HG02870 (cell line): ENCODE measurements around the gene HCK.

Source experiments
- ATAC-seq: cut with Tn5 transposase; IDR thresholded peaks from one replicate; pipeline ENCODE4 v1.9.1; 2021; ENCODE audit warnings: mild to moderate bottlenecking, moderate library complexity; ENCODE audit not compliant: unreplicated experiment

The HCK gene

DNA sequence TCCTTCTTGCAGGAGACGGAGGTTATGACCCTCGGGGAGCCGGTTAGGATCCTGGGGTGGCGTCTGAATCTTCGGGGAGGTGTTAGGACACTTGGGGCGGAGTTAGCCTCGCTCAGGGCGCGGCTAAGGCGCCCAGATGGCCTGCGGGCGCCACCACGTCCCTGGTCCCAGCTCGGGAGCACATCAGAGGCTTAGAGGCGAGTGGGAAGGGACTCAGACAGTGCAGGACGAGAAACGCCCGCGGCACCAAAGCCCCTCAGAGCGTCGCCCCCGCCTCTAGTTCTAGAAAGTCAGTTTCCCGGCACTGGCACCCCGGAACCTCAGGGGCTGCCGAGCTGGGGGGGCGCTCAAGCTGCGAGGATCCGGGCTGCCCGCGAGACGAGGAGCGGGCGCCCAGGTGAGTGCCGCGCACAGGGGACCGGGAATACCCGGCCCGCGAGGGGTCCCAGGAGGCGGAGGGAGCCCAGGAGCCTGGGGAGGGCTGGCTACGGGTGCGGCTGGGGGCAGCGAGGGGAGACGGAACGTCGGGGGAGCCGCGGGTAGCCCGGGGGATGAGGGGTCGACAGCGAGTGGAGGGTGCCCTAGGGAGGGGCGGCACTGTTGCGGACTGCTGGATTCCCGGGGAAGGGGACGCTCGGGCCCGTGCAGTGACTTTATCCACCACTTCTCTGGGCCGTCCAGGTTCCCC lies at the start of gene HCK:
HCK (plus strand) TSS at position 153 of the 688 bp plus-strand sequence.
- no peak for ATAC-seq

DNA sequence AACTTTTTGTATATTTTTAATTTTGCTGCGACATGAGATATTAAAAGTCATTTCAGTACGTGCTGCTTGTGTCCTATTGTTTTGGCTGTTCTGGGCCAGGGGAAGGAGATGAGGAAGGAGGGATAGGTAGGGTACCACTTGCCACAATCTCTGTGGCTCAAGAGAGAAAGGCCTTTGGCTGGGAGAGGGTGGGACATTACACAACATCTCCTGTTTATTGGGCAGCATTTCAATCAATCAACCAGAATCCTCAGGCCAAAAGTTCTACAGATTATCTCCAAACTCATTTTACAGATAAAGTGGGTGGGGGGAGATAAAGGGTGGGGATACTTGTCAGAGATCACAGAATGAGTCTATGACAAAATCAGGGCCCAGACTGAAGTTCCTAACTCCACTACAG lies 48.7 kb upstream of the HCK start:
- ATAC-seq = no peak

- no peak for ATAC-seq
Measured at GRCh38 chr20:32004963-32005362, 47.1 kb upstream of the HCK start.

DNA sequence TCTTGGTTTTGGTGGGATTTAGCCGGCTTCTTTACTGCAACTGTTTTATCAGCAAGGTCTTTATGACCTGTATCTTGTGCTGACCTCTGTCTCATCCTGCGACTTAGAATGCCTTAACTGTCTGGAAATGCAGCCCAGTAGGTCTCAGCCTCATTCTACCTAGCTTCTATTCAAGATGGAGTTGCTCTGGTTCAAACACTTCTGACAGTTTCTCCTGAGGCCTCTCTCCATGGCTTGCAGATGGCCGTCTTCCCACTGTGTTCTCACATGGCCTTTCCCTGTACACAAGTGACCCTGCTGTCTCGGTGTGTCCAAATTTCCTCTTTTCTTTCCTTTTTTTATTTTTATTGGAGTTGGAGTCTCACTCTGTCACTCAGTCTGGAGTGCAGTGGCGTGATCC lies 46.0 kb upstream of the HCK start:
- no peak for ATAC-seq

DNA sequence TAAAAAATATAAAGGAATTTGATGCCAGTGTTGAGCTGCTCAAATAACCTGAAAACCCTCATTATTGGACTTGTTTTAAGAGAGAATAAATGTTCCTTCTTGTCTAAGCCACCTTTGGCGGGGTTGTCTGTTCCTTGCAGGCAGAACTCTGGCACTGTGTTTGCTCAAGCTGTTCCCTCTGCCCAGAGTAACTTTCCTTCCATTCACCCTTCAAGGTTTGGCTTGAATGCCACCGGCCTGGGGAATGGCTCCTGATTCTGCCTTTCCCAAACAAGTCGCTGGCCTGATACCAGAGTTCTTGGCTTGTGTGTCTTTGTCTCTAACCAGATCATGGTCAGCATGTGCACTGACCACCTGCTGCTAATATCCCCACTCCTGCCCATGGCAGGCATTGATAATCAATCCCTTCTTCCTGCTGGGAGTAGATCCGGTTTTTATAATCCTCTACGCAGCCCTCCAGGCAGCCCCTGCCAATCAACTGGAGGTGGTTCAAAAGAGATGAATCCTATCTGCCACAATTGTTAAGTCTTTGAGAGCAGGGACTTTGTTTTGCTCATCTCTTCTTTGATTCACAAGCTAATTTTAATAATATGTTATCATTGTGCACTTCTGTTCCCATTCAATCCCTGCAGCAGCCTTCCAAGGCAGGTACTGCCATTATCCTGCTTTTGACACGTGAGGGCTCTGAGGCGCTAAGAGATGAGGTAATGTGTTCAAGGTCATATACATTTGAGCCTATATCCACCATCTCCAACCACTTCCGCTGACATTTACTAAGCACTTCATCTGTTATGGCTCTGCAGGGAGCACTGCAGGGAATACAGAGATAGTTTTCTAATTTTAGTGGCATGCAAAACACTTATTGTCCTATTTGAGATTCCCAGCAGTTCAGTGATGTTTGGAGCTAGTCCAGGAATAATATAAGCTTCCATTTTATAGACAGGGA lies 44.9 kb upstream of the HCK start:
- no peak for ATAC-seq

DNA sequence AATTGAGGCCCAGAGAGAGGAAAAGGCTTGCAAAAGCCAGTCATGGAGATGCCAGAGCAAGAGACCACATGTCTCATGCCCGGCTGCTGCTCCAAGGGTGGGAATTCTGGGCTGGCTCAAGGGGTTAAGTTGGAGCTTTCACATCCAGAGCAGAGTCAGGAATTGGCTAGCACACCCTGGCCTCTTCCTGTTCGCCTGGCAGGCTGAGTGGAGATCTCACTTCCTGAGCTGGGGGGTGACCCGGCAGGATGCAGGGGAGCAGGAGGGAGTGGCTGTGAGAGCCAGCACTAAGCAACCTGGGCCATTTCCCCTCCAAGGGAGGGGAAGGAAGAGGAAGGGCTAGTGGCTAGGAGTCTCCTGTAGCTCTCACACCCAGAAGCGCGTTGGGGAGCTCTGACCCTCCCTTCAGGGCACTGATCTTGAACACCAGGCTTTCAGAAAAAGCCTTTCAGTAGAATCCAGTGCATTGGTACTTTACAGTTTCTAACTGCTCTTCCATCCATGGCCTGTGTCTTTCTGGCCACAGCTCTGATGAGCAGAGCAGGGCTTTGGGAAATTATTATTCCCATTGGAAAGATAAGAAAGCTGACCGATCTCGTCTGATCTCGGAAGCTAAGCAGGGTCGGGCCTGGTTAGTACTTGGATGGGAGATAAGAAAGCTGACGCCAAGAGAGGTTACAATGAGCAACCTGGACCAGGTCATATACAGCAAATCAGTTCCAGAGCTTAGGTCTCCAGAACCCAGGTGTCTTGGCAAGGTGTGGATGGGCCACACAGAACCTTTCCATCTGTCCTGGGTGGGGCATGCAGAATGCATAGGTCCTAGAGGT lies 44.0 kb upstream of the HCK start:
- ATAC-seq = no peak

DNA sequence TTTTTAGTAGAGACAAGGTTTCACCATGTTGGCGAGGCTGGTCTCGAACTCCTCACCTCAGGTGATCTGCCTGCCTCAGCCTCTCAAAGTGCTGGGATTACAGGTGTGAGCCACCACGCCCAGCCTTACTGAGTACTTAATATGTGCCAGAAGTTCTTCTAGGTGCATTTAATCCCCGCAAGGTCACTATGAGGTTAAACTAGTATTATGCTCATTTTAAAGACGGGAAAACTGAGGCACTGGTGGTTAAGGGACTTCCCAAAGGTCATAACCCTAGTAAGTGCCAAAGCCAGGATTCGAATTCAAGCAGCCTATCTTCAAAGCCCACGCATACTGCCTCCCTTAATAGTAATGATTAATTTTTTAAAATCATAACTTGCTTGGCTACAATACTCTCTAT lies 42.5 kb upstream of the HCK start:
- no peak for ATAC-seq

DNA sequence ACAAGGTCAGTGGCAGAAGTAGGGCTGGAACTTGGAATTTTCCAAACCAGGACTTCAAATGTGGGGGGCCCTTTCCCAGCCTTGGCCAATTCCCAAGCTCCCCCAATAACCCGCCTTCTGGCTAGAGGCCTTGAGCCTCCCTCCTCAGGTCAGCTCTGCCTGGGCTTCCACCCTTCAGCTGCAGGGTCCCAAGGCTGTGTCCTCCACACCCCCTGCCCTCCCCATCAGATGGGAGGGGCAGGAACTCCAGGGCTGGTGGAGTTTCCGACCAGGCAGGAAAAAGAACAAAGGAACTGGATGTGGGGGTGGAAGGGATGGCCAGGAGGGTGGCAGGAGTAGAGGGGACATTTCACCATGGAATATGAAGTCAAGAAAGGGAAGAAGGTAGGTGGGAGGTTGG lies 41.9 kb upstream of the HCK start, which contains the start of gene CCM2L:
CCM2L (plus strand) TSS at position 338 of the 400 bp plus-strand sequence; CDS start at position 355, 17 bp downstream.
- no peak for ATAC-seq

DNA sequence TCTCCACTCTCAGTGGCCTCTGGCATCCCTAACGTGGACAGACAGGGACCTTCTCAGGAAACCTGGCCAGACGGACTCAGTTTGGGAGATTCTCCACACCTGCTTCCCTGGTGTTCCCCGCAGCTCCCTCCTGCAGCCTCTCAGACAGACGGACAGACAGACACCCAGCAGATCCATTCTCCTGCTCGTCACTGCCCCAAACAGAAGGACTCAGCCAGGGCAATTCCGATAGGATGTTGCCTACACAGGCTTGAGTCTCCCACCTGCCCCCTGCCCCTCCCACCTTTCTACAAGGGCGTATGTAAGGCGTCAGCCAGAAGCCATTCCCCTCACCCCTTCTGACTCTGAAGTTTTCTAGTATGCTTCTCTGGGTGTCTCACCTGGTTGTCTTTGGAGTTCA lies 41.4 kb upstream of the HCK start:
- no peak for ATAC-seq

DNA sequence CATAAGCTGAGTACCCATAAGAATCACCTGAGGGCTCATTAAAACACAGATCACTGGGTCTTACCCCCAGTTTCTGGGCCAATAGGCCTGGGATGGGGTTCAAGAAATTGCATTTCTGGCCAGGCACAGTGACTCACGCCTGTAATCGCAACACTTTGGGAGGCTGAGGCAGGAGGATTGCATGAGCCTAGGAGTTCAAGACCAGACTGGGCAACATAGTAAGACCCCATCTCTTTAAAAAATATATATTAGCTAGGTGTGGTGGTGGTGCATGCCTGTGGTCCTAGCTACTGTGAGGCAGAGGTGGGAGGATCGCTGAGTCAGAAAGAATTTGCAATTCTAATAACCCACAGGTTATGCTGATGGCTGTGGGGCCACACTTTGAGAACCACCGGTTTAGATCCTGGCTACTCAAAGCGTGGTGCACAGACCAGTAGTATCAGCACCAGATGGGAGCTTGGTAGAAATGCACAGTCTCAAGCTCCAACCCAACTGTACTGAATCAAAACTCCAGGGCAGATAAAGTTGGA lies 39.8 kb upstream of the HCK start:
- no peak for ATAC-seq

DNA sequence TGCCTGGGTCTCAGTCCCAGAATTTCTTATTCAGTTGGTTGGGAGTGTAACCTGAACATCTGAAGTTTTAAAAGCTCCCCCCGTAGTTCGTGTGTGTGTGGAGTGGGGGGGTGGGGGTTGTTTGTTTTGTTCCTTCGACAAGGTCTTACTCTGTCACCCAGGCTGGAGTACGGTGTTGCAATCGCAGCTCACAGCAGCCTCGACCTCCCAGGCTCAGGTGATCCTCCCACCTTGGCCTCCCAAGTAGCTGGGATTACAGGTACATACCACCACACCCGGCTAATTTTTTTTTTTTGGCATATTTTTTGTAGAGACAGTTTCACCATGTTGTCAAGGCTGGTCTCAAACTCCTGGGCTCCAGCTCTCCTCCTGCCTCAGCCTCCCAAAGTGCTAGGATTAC lies 38.7 kb upstream of the HCK start:
- ATAC-seq = no peak

DNA sequence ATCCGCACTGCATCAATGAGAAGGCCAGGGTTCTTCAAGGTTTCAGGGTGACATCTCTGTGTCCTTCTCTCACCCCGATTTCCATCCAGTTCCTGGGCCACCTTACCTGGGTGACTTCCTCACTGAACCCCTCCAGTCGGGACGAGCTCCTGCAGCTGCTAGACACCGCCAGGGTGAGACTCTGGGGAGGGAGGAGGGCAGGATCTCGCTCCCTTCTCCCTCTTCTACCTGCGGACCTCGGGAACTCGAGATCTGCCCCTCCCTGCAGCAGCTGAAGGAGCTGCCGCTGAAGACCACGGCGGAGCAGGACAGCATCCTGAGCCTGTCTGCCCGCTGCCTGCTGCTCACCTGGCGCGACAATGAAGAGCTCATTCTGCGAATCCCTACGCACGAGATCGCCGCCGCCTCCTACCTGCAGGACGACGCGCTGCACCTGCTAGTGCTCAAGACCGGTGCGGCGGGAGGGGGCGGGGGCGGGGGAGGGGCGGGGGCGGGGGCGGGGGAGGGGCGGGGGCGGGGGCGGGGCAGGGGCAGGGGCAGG lies 34.3 kb upstream of the HCK start:
- no peak for ATAC-seq

DNA sequence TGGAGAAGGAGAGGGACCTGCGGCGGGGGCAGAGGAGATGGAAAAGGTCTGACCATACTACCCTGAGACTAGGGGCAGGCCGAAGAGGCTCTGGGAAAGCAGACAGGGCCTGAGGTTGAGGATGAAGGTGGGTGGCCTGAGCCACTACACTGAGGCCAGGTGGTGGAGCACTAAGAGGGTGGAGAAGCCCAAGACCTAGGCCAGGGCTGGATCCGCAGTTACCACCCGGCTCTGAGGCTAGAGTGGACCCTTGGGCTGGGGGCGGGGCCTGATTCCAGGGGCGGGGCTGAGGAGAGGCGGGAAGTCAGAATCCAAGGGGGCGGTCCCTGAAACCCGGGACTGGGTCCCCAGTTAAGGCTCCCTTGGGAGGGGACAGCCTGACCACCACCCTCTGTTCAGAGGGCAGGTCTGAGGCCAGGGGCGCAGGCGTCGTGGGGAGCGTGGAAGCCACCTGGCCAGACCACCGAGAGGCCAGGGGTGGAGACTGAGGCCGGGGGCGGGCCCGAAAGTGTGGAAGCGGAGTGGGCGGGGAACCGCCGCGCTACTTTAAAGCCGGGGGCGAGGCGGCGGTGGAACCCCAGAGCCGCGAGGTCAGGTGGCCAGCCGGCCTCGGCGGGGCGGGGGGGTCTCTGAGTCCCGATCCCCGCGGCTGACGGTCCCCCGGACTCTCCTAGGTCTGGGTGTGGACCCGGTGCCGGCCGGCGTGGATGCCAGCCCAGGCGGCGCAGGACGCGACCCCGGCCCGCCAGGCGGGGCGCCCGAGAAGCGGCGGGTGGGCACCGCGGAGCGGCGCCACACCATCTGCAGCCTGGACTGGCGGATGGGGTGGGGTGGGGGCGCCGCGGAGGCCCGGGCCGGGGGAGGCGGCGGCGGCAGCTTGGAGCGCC lies 33.5 kb upstream of the HCK start:
- ATAC-seq = no peak

- ATAC-seq = no peak
Measured at GRCh38 chr20:32019156-32019510, 32.9 kb upstream of the HCK start.

DNA sequence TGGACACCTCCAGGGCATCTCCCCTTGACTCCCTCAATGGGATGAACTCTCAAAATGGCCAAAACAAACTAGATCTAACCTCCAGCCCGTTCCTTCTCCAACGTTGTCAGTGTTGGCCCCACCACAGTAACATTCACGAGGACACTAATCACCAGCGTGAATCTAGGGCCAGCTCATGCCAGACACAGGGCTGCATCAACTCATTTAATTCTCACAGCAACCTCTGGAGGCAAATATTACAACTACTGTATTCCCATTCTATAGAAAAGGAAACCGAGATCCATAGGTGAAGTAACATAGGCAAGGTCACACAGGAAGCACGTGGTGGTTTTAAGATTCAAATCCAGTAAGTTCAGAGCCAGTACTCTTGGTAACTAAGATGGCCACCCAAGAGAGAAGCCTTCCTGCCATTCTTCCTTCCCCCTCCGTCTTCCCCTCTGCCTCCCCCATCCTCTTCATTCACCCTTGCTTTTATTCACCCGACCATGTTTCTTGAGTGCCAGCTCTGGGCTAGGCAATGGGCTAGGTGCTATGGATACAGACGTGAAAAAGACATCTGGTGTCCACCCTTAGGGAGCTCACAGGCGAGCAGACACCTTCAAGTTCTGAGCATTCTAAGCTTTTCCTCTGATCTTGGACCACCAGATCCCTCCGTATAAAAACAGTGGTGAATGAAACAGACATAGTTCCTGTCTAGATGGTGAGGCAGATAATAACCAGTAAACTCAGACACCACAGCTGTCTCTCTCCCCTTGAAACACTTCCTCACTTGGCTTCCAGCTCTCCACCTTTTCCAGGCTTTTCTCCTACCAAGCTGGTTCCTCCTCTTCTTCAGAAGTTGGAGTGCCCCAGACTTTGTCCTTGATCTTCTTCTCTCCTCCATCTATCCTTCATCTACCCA lies 32.2 kb upstream of the HCK start:
- ATAC-seq = no peak

GRCh38 chr20:32021091-32021490 lies 31.0 kb upstream of the HCK start:
- no peak for ATAC-seq

GRCh38 chr20:32024683-32025295 lies 27.3 kb upstream of the HCK start:
- ATAC-seq = no peak

DNA sequence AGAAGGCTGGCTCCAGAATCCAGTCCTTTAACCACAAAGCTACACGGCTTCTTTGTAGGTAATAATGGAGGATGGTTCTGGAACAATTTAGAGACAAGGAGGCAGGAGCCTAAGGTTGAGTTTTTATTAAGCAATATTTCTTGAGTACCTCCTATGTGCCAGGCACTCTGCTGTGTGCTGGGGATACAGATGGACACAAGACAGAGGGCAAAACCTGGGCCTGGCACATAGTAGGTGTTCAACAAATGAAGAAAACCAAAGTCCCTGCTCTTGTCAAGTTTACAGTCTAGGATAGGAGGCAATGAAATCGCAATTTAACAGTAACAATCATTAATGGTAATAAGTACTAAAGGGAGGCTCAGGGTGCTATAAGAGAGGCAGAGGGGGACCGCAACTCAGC lies 24.4 kb upstream of the HCK start:
- ATAC-seq = no peak
